Activated CD4-positive, CD25-positive, alpha-beta regulatory T cell treated with anti-CD3 and anti-CD28 coated beads, Interleukin-2, amount 50 U/mL, for 72 hours (primary cell): ENCODE results near the gene CYP2F1.
"Not testable (repeated sequence)": the region's sequence is repeated elsewhere in the genome, so short reads cannot be mapped to it uniquely, and the experiment has no call there.

Experiments
- DNase-seq: peaks from one replicate; pipeline ENCODE4 v3.0.0; 2021

Gene CYP2F1, protein sequence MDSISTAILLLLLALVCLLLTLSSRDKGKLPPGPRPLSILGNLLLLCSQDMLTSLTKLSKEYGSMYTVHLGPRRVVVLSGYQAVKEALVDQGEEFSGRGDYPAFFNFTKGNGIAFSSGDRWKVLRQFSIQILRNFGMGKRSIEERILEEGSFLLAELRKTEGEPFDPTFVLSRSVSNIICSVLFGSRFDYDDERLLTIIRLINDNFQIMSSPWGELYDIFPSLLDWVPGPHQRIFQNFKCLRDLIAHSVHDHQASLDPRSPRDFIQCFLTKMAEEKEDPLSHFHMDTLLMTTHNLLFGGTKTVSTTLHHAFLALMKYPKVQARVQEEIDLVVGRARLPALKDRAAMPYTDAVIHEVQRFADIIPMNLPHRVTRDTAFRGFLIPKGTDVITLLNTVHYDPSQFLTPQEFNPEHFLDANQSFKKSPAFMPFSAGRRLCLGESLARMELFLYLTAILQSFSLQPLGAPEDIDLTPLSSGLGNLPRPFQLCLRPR

DNA sequence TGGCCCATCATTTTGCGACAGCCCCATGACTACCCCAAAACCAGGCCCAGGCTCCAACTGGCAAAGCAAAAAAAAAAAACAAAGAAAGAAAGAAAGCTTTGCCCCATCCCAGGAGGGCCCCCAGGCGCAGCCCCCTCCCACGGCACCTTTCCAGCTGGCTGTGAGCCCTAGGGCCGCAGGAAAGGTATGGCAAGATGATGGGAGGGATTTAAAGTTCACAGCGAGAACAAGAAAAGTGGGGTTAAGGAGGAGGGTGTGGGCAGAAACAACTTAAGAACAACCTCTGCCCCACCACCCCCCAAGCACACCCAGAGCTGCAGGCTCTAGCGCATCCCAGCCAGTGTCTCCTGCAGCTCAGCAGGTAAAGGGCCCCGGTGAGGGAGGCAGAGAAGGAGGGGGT lies at the start of gene CYP2F1:
TSS of gene CYP2F1 (plus strand) at position 301 of the 400 bp plus-strand sequence. CDS start 1,757 bp downstream, outside the sequence.
- DNase-seq: no peak

DNA sequence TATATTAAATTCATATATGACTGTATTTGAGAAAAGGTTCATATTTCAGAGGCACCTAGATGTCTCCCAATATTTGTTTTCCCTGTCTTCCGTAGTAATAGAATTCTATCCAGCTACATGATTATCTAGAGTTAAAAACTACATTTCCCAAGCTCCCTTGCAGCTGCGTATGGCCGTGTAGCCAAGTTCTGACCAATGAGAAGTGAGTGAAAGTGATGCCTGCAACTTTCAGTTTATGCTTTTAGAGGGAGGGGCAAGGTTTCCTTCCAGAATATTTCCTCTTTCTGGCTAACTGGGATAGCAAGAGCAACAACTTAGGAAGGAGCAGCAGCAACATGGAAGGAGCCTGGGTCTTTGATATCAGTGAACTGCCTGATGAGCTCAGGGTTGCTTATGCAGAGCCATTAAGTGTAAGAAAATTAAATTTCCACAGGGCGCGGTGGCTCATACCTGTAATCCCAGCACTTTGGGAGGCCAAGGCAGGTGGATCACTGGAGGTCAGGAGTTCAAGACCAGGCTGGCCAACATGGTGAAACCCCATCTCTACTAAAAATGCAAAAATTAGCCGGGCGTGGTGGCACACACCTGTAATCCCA lies 49.2 kb upstream of the CYP2F1 start:
- DNase-seq: no peak

DNA sequence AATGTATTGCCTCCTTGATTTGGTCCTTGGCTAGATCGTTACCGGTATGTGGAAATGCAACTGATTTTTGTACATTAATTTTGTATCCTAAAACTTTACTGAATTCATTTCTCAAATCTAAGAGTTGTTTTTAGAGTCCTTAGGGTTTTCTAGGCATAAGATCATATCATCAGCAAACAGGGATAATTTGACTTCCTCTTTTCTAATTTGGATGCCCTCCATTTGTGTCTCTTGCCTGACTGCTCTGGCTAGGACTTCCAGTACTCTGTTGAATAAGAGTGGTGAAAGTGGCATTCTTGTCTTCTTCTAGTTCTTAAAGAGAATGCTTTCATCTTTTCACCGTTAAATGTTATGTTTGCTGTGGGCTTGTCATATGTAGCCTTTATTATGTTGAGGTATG lies 37.9 kb upstream of the CYP2F1 start:
- no peak for DNase-seq

DNA sequence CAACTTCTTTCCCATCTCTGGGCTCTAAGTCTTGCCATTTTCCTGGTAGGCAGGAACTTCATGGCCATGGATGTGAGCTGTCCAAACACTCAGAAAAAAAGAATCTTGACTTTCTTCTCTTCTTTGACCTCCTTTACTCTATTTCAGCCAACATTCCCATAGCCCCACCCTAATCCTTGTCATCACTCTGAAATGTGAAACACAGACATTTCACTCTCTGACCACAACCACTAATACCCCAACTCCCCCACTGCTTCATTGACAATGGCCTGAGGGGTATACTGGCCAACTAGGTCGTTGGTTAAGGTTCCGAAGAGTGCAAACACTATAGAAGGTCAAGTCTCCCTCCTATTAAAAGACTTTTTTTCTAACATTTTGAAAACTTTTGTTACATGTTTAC lies 30.7 kb upstream of the CYP2F1 start:
- DNase-seq: no peak

DNA sequence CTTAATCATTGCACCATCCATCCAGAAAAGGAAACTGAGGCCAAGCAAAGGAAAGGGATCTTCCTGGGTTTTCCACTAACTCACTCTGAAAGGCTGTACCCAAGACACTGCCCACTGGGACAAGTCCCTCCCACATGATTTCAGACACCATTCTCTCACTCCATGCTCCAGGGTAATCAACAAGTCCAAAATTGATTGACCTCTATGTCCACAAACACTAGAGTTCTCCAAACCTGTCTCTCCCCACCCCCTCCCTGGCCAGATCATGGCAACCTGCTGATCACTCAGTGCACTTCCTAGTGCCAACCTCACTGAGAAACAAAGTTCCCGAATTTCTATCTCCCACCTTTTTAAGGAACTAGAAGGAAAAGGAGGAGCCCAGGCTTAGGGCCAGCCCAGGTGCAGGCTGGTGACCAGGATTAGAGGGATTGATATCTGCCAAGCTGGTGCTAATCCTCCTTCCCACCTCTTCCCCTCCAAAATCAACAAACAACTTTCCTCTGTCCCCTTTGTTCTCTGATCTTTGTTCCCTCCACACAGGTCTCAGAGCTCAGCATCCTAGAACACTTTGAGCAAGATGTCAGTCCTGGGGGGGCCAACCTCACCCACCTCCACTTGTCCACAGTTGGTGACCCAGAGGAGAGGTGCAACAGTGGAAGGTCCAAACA lies 28.4 kb upstream of the CYP2F1 start:
- DNase-seq: no peak

DNA sequence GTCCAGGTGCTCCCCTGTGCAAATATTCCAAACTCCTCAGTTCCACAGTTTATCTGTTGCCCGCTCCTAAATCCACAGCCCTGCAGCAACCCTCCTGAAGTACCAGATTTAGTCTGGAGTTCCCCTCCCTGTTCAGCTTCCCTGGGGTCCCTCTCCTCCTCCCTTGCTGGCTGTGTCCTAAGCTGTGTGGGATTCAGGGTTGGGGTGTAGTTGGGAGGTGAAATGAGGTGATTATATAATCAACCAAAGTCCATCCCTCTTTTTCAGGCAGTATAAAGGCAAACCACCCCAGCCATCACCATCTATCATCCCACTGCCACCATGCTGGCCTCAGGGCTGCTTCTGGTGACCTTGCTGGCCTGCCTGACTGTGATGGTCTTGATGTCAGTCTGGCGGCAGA lies 26.1 kb upstream of the CYP2F1 start, which contains the start of gene CYP2A13:
TSS of gene CYP2A13 (plus strand) at position 301 of the 400 bp plus-strand sequence. CDS start at position 322, 21 bp downstream.
- no peak for DNase-seq

DNA sequence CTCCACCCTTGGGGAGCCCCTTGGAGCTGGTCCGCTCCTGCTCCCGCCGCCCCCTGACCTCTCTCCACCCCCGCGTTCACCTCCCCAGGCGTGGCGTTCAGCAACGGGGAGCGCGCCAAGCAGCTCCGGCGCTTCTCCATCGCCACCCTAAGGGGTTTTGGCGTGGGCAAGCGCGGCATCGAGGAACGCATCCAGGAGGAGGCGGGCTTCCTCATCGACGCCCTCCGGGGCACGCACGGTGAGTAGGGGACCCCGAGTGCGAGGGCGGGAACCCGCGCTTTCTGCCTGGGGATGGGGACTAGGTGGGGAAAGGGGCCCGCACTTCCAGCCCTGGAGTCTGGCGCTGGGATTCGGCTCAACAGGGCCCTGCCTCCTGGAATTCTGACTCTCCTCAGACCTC lies 24.3 kb upstream of the CYP2F1 start:
- DNase-seq: no peak

DNA sequence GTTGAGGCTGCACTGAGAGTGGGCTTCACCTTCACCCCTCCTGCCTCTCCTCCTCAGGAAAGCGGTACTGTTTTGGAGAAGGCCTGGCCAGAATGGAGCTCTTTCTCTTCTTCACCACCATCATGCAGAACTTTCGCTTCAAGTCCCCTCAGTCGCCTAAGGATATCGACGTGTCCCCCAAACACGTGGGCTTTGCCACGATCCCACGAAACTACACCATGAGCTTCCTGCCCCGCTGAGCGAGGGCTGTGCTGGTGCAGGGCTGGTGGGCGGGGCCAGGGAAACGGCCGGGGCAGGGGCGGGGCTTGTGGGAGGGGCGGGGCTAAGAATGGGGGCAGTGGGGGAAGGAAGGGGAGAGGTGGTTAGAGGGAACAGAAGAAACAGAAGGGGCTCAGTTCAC lies 18.5 kb upstream of the CYP2F1 start:
- DNase-seq: no peak

DNA sequence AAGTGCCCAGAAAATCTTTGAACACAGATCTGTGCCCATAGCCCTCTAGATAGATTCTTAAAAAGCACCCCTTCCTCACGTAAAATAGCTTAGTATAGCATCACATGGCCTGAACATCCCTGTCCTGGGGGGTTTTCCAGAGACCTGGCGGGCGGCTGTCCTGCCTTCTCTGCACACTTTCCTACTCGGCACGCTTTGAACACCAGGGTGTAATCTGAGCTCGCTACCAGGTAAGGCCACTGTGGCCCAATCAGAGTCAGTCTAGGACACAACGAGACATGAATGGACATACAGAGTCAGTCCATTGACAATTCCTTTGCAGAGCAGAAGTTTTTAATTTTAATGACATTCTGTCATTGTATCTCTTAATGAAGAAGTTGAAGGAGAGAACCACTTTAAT lies 17.9 kb upstream of the CYP2F1 start:
- no peak for DNase-seq

DNA sequence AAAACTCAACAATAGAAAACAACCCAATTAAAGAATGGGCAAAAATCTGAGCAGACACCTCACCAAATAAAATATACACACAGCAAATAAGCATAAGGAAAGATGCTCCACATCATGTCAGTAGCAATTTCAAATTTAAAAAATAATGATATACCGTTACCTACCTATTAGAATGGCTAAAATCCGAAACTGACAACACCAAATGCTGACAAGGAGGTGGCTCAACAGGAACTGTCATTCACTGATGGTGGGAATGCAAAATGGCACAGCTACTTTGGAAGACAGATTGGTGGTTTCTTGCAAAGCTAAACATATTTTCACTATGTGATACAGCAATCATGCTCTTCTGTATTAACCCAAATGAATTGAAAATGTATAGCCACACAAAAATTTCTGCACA lies 16.9 kb upstream of the CYP2F1 start:
- DNase-seq: no peak

DNA sequence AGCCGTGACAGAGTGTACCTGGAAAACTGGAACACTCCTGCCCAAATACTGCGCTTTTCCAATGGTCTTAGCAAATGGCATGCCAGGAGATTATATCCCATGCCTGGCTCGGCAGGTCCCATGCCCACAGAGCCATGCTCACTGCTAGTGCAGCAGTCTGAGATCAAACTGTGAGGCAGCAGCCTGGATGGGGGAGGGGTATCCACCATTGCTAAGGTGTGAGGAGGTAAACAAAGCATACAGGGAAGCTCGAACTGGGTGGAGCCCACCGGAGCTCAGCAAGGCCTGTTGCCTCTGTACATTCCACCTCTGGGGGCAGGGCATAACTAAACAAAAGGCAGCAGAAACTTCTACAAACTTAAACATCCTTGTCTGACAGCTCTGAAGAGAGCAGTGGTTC lies 15.5 kb upstream of the CYP2F1 start:
- DNase-seq: no peak

DNA sequence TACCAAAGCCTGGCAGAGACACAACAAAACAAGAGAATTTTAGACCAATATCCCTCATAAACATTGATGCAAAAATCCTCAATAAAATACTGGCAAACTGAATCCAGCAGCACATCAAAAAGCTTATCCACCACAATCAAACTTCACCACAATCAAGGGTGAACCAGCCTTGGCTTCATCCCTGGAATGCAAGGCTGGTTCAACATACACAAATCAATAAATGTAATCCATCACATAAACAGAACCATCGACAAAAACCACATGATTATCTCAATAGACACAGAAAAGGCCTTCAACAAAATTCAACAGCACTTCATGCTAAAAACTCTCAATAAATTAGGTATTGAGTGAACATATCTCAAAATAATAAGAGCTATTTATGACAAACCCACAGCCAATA lies 12.0 kb upstream of the CYP2F1 start:
- not testable (repeated sequence) for DNase-seq

DNA sequence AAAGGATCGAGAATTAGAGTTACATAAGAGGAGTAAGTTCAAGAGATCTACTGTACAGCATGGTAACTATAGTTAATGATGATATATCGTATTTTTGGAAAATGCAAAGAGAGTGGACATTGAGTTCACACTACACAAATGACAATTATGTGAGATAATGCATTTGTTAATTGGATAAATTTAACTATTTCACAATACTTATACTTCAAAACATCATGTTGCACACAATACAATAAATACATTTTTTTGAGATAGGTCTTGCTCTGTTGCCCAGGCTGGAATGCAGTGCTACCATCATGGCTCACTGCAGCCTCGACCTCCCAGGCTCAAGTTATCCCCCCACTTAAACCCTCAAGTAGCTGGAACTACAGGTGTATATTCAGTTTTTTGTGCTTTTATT lies 8.1 kb upstream of the CYP2F1 start:
- no peak for DNase-seq

DNA sequence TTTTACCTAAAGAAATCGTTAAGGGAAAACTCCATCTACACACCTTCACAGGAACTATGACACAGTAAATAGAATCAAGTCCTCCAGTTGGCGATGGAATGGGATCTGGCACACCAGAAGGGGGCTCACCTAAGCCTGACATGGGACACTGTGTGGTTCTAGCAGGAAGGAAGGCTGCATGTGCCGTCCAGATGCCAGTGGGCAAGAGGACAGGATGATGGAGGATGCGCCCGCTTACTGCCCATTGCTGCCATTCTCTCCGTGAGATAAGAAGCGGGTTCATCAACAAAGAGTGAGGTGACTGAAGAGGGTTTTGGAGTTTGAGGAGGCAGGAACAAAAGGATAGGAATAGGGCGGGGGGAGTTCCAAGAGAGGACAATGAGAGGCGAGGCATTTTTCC lies 2.9 kb upstream of the CYP2F1 start:
- DNase-seq: no peak

DNA sequence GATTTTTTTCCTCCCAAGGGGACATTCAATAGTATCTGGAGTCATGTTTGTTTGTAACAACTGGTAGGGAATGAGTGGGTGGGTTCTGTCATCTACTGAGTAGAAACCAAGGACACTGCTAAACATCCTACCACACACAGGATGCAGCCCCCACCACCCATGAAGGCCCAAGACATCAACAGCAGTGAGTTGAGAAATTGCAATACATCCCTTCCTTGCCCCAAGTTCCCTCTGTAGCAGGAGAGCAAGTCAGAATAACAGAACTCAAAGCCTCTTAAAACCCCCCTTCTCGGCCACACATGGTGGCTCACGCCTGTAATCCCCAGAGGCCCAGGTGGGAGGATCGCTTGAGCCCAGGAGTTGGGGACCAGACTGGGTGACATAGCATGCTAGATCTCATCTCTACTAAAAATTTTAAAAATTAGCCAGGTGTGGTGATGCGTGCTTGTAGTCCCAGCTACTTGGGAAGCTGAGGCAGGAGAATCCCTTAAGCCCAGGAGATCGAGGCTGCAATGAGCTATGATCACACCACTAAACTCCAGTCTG lies 2.4 kb upstream of the CYP2F1 start:
- DNase-seq: no peak

DNA sequence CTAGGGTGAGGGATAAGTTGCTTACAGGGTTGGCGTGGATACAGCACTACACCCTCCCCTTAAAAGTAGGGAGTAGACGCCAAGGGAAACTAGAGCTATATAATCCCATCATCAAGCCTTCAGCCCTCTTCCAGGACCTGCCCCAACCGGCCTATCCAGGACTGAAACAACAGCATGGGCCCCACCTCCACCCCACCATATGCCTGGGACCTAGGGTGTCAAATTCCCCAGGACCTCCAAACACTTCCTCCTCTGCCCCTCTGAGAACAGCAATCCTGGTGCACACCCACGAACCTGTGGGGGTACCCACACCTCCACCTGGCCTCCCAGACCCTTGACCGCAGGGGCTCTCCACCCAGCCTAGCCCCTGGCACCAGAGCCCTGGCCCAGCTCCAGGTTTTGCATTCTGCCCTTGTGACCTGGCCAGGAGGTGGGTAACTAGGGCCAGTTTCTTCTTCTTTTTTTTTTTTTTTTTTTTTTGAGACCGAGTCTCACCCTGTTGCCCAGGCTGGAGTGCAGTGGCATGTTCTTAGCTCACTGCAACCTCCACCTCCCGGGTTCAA lies 1.4 kb upstream of the CYP2F1 start:
- no peak for DNase-seq

DNA sequence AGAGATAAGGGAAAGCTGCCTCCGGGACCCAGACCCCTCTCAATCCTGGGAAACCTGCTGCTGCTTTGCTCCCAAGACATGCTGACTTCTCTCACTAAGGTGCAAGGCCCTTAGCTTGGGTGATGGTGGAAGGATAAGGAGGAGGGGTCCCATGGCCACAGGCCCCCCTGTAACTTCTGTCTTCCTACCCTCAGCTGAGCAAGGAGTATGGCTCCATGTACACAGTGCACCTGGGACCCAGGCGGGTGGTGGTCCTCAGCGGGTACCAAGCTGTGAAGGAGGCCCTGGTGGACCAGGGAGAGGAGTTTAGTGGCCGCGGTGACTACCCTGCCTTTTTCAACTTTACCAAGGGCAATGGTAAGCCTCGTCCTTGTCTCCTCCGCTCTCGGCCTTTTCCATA lies 2.0 kb downstream of the CYP2F1 start:
- DNase-seq: no peak

DNA sequence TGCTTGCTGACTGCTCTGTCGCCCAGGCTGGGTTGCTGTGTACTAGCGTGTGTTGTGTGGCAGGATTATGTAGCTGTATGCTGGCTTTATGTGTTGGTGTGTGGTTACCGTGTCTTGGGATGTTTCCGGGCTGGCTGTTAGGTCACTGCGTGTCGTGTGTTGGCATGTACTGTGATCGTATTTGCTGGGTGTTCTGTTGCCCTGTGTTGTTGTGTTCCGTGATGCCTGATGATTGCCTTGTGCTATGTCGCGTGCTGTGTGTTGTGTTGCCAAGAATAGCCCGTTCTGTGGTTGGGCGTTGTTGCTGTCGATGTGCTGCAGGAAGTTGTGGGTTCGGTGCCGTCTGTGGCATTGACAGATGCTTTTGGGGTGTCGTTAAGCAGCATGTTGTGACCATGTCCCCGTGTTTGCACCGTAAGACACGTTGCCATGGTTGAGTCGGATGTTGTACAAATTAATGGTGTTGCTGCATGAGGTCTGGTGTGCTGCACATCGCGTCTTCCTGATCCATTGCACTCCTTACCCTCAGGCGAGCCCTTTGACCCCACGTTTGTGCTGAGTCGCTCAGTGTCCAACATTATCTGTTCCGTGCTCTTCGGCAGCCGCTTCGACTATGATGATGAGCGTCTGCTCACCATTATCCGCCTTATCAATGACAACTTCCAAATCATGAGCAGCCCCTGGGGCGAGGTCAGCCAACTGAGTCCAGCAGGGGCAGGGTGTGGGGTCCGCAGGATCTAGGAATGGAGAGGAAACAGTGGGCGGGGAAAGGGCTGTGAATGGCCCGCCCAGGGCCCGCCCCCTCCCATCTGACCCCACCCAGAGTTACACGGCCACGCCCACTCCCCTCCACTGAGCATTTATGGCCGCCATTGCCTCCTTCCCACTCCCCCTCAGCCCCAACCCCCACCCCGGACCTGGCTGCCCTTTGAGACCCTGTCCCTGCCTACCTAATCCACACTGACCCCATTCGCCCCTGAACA lies 7.0 kb downstream of the CYP2F1 start:
- peak; percentile 42 for DNase-seq

DNA sequence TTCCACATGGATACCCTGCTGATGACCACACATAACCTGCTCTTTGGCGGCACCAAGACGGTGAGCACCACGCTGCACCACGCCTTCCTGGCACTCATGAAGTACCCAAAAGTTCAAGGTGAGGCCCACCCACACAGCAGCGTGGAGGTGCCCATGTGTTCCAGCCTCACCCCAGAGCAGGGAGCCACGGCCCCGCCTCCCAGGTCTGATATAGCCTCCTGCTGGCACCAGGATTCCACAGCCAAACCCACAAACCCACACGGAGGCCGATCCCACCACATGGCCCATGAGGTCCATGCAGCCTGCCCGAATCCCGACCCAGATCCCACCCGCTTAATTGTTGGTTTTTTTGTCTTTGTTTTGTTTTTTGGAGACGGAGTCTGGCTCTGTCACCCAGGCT lies 8.6 kb downstream of the CYP2F1 start:
- DNase-seq: not testable (repeated sequence)

DNA sequence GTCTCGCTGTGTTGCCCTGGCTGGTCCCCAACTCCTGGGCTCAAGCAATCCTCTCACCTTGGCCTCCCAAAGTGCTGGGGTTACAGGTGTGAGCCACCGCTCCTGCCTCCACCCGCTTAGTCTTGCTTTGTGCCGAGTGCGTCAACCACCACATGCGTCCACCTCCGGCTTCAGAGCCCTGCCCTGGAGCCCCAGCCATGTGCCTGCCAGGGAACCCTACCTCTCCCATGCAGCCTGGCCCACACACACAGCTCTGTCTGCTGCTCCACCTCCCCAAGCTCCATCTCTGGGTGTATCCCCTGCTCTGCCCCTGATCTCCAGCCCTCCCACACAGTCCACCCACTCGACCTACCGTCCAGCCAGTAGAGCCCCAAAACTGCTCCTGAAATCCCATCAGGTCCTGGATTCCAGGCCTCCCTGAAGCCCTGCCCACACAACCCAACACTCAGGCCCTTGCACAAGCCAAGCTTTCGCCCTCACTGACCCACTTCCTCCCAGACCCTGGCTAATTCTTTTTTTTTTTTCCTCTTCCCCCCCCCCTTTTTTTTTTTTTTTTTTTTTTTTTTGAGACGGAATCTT lies 9.6 kb downstream of the CYP2F1 start:
- no peak for DNase-seq

DNA sequence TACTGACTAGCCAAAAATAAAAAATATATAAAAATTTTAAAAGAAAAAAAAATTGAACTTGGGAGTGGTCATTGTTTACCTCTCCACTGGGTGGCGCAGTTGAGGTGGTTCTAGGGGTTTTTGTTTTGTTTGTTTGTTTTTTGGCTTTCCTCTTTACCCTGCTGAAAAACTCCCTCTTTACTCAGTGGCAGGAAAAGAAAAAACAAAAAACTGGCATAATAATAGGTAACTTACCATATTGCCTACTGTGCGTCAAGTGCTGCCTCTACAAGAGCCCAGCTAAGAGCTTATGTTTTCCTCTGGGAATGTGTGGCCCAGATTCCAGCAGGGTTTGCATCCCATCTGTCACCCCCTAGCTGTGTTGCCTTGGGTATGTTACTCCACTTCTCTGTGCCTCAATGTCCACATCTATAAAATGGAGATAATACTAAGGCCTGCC lies 12.6 kb downstream of the CYP2F1 start:
- peak; percentile 44 for DNase-seq
